Measurements from ENCODE around the gene IGSF11.
A peak's percentile ranks its signal among the peaks of the same experiment; 100 is the strongest.
"Not testable (repeated sequence)": the region's sequence is repeated elsewhere in the genome, so short reads cannot be mapped to it uniquely, and the experiment has no call there.

Gene IGSF11

DNA sequence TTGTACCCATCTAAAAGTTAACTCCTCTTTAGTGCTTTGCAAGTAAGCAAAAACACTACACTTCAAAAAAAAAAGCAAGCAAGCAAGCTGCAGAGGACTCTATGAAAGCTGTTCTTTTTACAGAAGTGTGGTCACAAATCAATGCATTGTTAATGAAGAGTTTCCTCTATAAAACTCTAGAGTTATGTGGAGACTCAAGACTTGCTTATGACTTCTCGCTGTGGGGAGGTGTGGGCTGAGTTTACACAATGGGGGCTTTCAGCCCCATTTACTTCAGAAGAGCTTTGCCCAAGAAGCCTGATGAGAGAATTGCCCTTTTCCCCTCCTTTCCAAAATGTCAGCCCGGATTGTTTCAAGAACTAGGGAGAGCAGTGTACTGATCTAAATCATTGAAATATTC lies 144.4 kb downstream of the IGSF11 start:
- no peaks in the 10 kb centered on the region for H3K4me1 ChIP-seq (ENCODE audit: control insufficient read depth in 2 of 2, insufficient read depth in 2 of 2, low read length in 2 of 2)
- no peaks in the 10 kb centered on the region for H3K27me3 ChIP-seq (ENCODE audit: control insufficient read depth in 2 of 2, insufficient read depth in 2 of 2, low read length in 2 of 2)
- H3K27ac ChIP-seq (ENCODE audit: low read depth in 2 of 2, low read length in 2 of 2): no peak overlapping the region
- H3K9ac ChIP-seq (ENCODE audit: low read depth in 1 of 2, low read length in 2 of 2): no peak overlapping the region
- H3K4me3 ChIP-seq (ENCODE audit: low read length in 2 of 2): no peak overlapping the region
- no peaks in the 10 kb centered on the region for H3K36me3 ChIP-seq (ENCODE audit: control insufficient read depth in 2 of 2, insufficient read depth in 2 of 2, low read length in 2 of 2)
- no peaks in the 10 kb centered on the region for H3K9me3 ChIP-seq (ENCODE audit: control insufficient read depth in 2 of 2, low read length in 2 of 2)

DNA sequence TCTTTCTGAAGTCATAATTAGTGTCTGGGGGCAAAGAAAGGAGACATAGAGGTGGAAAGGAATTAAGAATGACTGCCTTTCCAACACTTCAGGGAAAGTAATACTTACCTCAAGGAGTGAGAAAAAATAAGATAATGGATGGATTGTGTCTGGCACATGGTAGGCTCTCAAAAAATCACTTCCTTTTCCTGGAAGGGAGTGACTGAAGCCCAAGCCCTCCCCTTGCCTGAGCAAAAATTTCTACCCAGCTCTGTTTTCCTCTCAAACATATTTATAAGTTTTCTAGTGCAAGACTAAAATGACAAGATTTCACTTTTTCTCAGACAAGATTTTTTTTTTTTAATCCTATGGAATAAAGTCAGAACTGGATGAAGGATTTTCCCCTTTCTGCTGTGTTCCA lies 145.0 kb downstream of the IGSF11 start:
- H3K36me3 ChIP-seq (ENCODE audit: control insufficient read depth in 2 of 2, insufficient read depth in 2 of 2, low read length in 2 of 2): no peaks in the 10 kb centered on the region
- H3K4me3 ChIP-seq (ENCODE audit: low read length in 2 of 2): no peak overlapping the region
- H3K9ac ChIP-seq (ENCODE audit: low read depth in 1 of 2, low read length in 2 of 2): no peak overlapping the region
- H3K27me3 ChIP-seq (ENCODE audit: control insufficient read depth in 2 of 2, insufficient read depth in 2 of 2, low read length in 2 of 2): no peaks in the 10 kb centered on the region
- no peaks in the 10 kb centered on the region for H3K4me1 ChIP-seq (ENCODE audit: control insufficient read depth in 2 of 2, insufficient read depth in 2 of 2, low read length in 2 of 2)
- H3K27ac ChIP-seq (ENCODE audit: low read depth in 2 of 2, low read length in 2 of 2): no peak overlapping the region
- H3K9me3 ChIP-seq (ENCODE audit: control insufficient read depth in 2 of 2, low read length in 2 of 2): no peaks in the 10 kb centered on the region

DNA sequence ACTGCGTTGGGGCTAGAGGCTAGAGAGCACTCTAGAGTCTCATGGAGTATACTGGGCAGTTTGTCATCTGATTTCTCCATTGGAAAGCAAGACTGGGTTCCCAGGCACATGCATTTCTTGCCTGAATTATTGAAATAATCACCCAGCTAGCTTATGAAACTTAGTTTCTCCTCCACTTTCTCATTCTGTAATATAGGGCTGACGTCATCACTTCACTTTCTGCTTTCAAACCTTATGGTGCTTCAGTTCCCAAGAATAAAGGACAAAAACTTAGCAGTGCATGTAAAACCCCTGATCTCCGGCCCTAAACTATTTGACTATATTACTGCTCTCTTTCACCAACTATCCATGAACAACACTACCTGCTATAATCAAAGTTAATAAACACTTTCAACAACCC lies 147.9 kb downstream of the IGSF11 start:
- Histone ChIP-seq H3K9ac (ENCODE audit: low read depth in 1 of 2, low read length in 2 of 2) (no peak overlapping the region), H3K36me3 (ENCODE audit: control insufficient read depth in 2 of 2, insufficient read depth in 2 of 2, low read length in 2 of 2) (no peaks in the 10 kb centered on the region), H3K4me1 (ENCODE audit: control insufficient read depth in 2 of 2, insufficient read depth in 2 of 2, low read length in 2 of 2) (no peaks in the 10 kb centered on the region), H3K27ac (ENCODE audit: low read depth in 2 of 2, low read length in 2 of 2) (no peak overlapping the region), H3K4me3 (ENCODE audit: low read length in 2 of 2) (no peak overlapping the region), H3K9me3 (ENCODE audit: control insufficient read depth in 2 of 2, low read length in 2 of 2) (no peaks in the 10 kb centered on the region), H3K27me3 (ENCODE audit: control insufficient read depth in 2 of 2, insufficient read depth in 2 of 2, low read length in 2 of 2) (no peaks in the 10 kb centered on the region)

DNA sequence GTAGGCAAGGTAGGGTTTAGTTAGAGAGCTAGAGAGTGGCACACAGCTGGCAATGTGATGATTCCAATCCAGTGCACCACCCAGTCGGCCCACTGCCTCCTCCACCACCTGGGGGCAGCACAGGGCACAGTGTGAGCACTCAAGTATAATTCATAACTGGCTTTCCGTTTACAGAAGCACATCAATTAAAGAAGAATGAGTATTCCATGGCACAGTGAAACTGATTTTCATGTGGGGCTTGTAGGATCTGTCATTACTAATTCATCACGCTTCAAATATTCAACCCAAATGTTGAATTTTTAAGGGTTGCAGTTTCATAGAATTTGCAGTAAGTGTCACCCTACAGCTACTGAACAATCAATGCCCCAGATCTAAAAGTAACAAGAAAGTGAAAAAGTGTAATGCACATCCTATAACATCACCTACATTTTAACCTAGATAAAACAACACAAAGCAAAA lies 149.9 kb downstream of the IGSF11 start:
- H3K4me3 ChIP-seq (ENCODE audit: low read length in 2 of 2): no peak overlapping the region
- H3K9ac ChIP-seq (ENCODE audit: low read depth in 1 of 2, low read length in 2 of 2): no peak overlapping the region

DNA sequence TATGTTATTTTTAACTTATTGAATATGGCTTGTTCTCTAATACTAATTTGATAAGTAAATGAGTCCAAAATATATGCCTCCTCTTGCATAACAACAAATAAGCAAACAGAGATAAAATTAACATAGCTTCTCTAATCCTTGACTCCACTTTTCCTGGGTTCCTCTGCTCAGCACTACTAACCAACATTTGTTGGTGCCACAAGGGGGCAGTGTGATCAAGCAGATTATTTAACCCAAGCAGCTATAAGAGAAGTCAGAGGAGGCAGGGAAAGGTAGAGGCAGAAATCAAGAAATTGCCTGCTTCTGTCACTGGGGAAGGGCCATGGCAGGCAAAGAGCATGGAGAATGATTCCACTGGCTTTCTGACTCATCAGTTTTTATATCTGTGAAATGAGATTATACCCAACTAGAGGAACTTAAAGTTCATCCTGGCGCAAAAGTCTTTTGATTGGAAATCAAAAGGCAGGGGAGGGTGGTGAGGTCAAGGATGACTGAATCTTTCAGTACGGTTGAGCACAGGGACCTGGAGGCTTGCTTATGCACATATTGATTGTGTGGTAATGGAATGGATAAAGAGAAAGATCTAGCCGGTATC lies 152.2 kb downstream of the IGSF11 start:
- Histone ChIP-seq H3K36me3 (ENCODE audit: control insufficient read depth in 2 of 2, insufficient read depth in 2 of 2, low read length in 2 of 2) (no peaks in the 10 kb centered on the region), H3K27me3 (ENCODE audit: control insufficient read depth in 2 of 2, insufficient read depth in 2 of 2, low read length in 2 of 2) (no peaks in the 10 kb centered on the region), H3K27ac (ENCODE audit: low read depth in 2 of 2, low read length in 2 of 2) (no peak overlapping the region), H3K4me3 (ENCODE audit: low read length in 2 of 2) (no peak overlapping the region), H3K9ac (ENCODE audit: low read depth in 1 of 2, low read length in 2 of 2) (no peak overlapping the region), H3K4me1 (ENCODE audit: control insufficient read depth in 2 of 2, insufficient read depth in 2 of 2, low read length in 2 of 2) (no peaks in the 10 kb centered on the region), H3K9me3 (ENCODE audit: control insufficient read depth in 2 of 2, low read length in 2 of 2) (no peaks in the 10 kb centered on the region)

More for the DNA sequence above, 149.9 kb downstream of the IGSF11 start:
- Histone ChIP-seq H3K9me3 (ENCODE audit: control insufficient read depth in 2 of 2, low read length in 2 of 2) (no peaks in the 10 kb centered on the region), H3K36me3 (ENCODE audit: control insufficient read depth in 2 of 2, insufficient read depth in 2 of 2, low read length in 2 of 2) (no peaks in the 10 kb centered on the region), H3K27ac (ENCODE audit: low read depth in 2 of 2, low read length in 2 of 2) (no peak overlapping the region), H3K27me3 (ENCODE audit: control insufficient read depth in 2 of 2, insufficient read depth in 2 of 2, low read length in 2 of 2) (no peaks in the 10 kb centered on the region), H3K4me1 (ENCODE audit: control insufficient read depth in 2 of 2, insufficient read depth in 2 of 2, low read length in 2 of 2) (no peaks in the 10 kb centered on the region)

DNA sequence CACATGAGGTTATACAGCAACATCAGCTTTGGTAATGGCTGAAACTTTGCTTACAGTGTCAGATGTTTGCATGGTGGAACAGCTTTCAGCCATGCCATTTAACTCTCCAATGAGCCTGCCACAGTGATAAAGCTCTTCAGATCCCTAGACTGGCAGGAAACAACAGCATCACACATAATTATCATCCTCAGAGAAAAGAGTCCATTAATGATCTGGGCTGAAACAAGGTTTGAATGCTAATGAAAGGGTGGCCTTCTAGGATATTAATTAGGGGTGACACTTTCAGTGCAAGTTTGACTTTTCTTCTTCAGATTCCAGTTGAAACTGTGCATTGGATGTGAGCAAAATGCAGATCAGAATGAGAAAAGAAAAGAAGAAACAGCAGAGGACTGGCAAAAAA lies 166.6 kb downstream of the IGSF11 start:
- H3K9ac ChIP-seq (ENCODE audit: low read depth in 1 of 2, low read length in 2 of 2): no peak overlapping the region
- H3K36me3 ChIP-seq (ENCODE audit: control insufficient read depth in 2 of 2, insufficient read depth in 2 of 2, low read length in 2 of 2): no peaks in the 10 kb centered on the region
- no peaks in the 10 kb centered on the region for H3K27me3 ChIP-seq (ENCODE audit: control insufficient read depth in 2 of 2, insufficient read depth in 2 of 2, low read length in 2 of 2)
- no peak overlapping the region for H3K27ac ChIP-seq (ENCODE audit: low read depth in 2 of 2, low read length in 2 of 2)
- no peaks in the 10 kb centered on the region for H3K9me3 ChIP-seq (ENCODE audit: control insufficient read depth in 2 of 2, low read length in 2 of 2)
- no peak overlapping the region for H3K4me3 ChIP-seq (ENCODE audit: low read length in 2 of 2)
- no peaks in the 10 kb centered on the region for H3K4me1 ChIP-seq (ENCODE audit: control insufficient read depth in 2 of 2, insufficient read depth in 2 of 2, low read length in 2 of 2)

DNA sequence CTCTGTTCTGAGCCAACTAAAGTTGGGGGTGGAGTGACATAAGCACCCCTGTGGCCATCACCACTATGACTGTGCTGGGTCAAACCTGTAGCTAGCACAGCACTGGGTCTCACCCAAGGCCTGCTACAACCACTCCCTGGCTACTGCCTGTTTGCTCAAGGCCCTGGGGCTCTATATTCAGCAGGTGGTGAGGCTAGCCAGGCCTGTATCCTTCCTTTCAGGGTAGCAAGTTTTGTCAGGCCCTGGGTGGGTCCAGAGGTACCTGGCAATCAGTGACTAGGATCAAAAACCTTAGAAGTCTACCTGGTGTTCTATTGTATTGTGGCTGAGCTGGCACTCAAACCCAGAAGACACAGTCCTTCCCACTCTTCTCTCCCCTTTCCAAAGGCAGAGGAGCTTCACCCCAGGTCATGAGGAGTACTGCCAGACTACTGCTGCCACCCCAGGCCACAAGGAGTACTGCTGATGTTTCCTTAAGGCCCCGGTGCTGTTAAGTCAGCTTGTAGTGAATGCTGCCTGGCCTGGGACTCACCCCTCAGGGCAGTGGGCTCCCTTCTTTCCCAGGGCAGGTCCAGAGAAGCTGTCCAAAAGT lies 170.8 kb downstream of the IGSF11 start:
- Histone ChIP-seq H3K9me3 (ENCODE audit: control insufficient read depth in 2 of 2, low read length in 2 of 2) (no peaks in the 10 kb centered on the region), H3K36me3 (ENCODE audit: control insufficient read depth in 2 of 2, insufficient read depth in 2 of 2, low read length in 2 of 2) (no peaks in the 10 kb centered on the region), H3K27ac (ENCODE audit: low read depth in 2 of 2, low read length in 2 of 2) (no peak overlapping the region), H3K27me3 (ENCODE audit: control insufficient read depth in 2 of 2, insufficient read depth in 2 of 2, low read length in 2 of 2) (no peaks in the 10 kb centered on the region), H3K4me1 (ENCODE audit: control insufficient read depth in 2 of 2, insufficient read depth in 2 of 2, low read length in 2 of 2) (no peaks in the 10 kb centered on the region), H3K9ac (ENCODE audit: low read depth in 1 of 2, low read length in 2 of 2) (no peak overlapping the region), H3K4me3 (ENCODE audit: low read length in 2 of 2) (no peak overlapping the region)

DNA sequence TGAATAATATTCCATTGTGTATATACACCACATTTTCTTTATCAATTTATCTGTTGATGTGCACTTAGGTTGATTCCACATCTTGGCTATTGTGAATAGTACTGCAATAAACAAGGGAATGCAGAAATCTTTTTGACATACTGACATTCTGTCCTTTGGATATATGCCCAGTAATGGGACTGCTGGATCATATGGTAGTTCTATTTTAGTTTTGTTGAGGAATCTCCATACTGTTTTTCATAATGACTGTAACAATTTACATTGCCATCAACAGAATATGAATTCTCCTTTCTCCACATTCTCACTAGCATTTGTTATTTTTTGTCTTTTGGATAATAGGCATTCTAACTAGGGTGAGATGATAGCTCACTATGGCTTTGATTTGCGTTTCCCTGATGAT lies 174.7 kb downstream of the IGSF11 start:
- Histone ChIP-seq H3K36me3 (ENCODE audit: control insufficient read depth in 2 of 2, insufficient read depth in 2 of 2, low read length in 2 of 2) (no peaks in the 10 kb centered on the region), H3K9ac (ENCODE audit: low read depth in 1 of 2, low read length in 2 of 2) (no peak overlapping the region), H3K9me3 (ENCODE audit: control insufficient read depth in 2 of 2, low read length in 2 of 2) (peaks cover 0 to 3% of the 10 kb centered on the region in 2 donors), H3K27me3 (ENCODE audit: control insufficient read depth in 2 of 2, insufficient read depth in 2 of 2, low read length in 2 of 2) (no peaks in the 10 kb centered on the region), H3K27ac (ENCODE audit: low read depth in 2 of 2, low read length in 2 of 2) (no peak overlapping the region), H3K4me3 (ENCODE audit: low read length in 2 of 2) (no peak overlapping the region), H3K4me1 (ENCODE audit: control insufficient read depth in 2 of 2, insufficient read depth in 2 of 2, low read length in 2 of 2) (no peaks in the 10 kb centered on the region)

DNA sequence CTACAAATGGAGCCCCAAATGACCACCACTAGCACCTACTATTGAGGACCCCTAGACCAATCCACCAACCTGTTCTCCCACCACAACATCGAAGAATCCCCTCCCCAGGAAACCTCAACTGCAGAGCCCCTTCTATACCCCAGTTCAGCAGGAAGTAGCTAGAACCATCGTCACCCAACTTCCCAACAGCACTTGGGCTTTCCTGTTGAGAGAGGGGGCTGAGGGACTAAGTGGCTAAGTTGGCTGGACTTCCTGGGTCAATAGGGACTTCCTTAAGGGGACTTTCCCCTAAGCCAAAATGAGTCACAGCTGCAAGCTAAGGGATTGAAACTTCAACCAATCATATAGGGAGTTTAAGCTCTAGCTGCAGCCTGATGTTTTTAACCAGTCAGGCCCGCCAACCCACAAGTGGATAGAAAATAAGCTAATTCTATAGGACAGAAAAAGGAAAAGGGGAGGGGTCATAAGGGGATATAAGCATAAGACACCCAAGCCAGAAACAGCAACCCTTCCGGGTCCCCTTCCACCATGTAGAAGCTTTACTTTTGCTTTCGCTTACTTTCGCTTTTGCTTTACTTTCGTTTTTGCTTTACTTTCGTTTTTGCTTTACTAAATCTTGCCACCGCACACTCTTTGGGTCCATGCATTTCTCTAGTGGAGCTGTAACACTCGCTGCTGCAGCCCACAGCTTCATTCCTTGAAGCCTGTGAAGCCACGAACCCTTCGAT lies 183.0 kb downstream of the IGSF11 start:
- not testable (repeated sequence) for H3K27ac ChIP-seq (ENCODE audit: low read depth in 2 of 2, low read length in 2 of 2); H3K9ac ChIP-seq (ENCODE audit: low read depth in 1 of 2, low read length in 2 of 2); H3K9me3 ChIP-seq (ENCODE audit: control insufficient read depth in 2 of 2, low read length in 2 of 2); H3K36me3 ChIP-seq (ENCODE audit: control insufficient read depth in 2 of 2, insufficient read depth in 2 of 2, low read length in 2 of 2); H3K4me1 ChIP-seq (ENCODE audit: control insufficient read depth in 2 of 2, insufficient read depth in 2 of 2, low read length in 2 of 2); H3K27me3 ChIP-seq (ENCODE audit: control insufficient read depth in 2 of 2, insufficient read depth in 2 of 2, low read length in 2 of 2)
- peak overlapping the region in 1 of 2 donors; percentile 7 for H3K4me3 ChIP-seq (ENCODE audit: low read length in 2 of 2)

DNA sequence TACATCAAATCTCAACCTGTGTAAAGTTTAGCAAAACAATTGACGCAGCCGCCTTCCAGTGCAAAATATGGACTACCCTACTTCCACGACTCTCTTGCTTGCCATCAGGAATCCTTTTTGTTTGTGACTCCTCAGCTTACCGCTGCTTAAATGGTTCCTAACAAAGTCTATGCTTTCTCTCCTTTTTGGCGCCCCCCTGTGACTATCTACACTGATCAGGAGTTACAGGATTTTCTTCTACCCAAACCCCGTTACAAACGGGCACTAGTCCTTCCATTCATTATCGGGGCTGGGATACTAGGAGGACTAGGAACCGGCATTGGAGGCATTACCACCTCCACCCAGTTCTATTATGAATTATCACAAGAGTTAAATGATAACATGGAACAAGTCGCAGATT lies 184.0 kb downstream of the IGSF11 start:
- no peaks in the 10 kb centered on the region for H3K4me1 ChIP-seq (ENCODE audit: control insufficient read depth in 2 of 2, insufficient read depth in 2 of 2, low read length in 2 of 2)
- no peaks in the 10 kb centered on the region for H3K9me3 ChIP-seq (ENCODE audit: control insufficient read depth in 2 of 2, low read length in 2 of 2)

More for the DNA sequence above, 184.0 kb downstream of the IGSF11 start:
- Histone ChIP-seq H3K9ac (ENCODE audit: low read depth in 1 of 2, low read length in 2 of 2) (no peak overlapping the region), H3K4me3 (ENCODE audit: low read length in 2 of 2) (no peak overlapping the region), H3K36me3 (ENCODE audit: control insufficient read depth in 2 of 2, insufficient read depth in 2 of 2, low read length in 2 of 2) (no peaks in the 10 kb centered on the region), H3K27me3 (ENCODE audit: control insufficient read depth in 2 of 2, insufficient read depth in 2 of 2, low read length in 2 of 2) (no peaks in the 10 kb centered on the region), H3K27ac (ENCODE audit: low read depth in 2 of 2, low read length in 2 of 2) (no peak overlapping the region)
